ENCODE measurements around the gene ZFP36L1.
A peak's percentile ranks its signal among the peaks of the same experiment; 100 is the strongest.

The ZFP36L1 gene

DNA sequence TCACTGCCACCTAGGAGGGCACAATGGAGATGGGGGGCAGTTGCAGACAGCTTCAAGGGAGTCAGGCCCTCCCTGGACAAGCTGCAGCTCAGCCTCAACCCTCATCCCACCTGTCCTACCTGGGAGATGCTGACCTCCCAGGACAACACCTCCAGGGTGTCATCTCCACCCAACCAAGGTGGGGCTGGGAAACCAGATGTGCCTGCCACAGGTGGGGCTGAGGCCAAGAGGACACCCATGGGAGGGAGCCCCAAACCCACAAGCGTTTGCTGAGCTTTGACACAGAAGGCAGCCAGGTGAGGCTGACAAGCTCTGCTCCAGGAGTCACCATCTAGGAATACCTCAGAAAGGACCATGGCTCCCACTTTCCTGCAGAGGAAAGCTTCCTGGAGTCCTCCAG is 31.5 kb downstream of the ZFP36L1 start:
- no peak for DNase-seq

DNA sequence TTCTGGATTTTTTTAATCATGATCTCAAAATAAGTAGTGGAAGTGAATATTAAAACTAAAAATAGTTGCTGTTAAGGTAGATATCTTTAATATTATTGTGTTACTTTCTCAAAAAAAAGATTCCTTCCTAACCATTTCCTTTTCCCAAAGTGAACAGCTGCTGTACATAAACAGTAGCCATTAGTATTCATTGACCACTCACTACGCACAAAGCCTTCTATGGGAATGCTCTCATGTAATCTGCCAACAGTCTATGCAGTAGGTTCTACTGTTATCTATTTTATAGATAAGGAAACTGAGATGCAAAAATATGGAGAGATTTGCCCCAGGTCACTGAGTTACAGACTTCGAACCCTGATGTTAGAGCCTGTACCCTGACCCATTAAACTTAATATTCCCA is 32.1 kb downstream of the ZFP36L1 start:
- DNase-seq = no peak

GRCh38 chr14:68759937-68760336 is 32.9 kb downstream of the ZFP36L1 start:
- DNase-seq = no peak

DNA sequence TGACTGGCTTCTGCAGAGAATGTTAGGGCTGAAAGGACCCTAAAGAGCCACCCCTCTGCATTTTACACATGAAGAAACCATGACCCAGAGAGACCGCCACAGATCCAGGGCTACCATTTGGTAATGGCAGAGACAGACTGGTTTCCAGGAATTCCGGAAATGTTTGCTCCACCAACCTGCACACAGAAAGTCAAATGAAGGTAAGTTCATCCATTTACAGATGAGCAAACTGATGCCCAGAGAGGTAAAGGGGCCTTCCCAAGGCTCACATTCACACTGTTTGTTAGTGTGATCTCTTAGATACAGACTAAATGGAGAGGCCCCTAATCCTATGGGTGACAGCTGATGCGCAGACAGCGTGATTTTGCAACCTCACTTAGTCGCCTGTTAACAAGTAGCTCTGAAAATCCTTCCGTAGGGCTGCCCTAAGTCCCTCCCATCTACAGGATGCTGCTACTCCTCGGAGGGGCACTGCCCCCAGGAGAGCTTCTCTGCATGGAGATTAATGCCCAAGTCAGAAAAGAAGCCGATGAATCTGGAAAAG is 33.8 kb downstream of the ZFP36L1 start:
- DNase-seq = no peak

GRCh38 chr14:68758301-68758700 is 34.6 kb downstream of the ZFP36L1 start:
- no peak for DNase-seq

DNA sequence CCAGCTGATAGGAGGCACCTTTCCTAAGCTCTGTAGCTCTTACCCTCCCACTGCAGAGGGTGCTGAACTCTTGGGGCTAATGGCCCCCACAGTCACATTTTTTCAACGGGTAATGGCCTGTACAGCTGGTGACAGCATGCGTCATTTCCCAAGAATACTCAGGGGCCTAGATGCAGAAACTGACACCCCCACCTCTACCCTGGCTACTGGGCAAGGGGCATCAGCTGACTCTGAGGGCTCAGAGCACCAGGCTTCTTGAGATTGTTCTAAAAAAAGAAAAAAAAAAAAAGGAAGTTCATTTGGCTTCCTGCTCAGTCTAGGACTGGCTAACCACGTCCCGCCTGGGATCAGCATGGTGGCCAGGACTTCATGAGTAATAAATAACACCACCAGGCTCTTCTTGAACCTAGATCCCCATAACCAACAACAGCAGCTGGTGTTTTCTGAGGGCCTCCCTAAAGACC is 35.2 kb downstream of the ZFP36L1 start:
- DNase-seq = peak; percentile 21

GRCh38 chr14:68756734-68757133 is 36.1 kb downstream of the ZFP36L1 start:
- DNase-seq = no peak

- no peak for DNase-seq
These were observed 36.8 kb downstream of the ZFP36L1 start for GRCh38 chr14:68756000-68756481.

- DNase-seq = no peak
These were observed 37.9 kb downstream of the ZFP36L1 start for GRCh38 chr14:68755016-68755353.

GRCh38 chr14:68753690-68754089 is 39.2 kb downstream of the ZFP36L1 start:
- DNase-seq = no peak

DNA sequence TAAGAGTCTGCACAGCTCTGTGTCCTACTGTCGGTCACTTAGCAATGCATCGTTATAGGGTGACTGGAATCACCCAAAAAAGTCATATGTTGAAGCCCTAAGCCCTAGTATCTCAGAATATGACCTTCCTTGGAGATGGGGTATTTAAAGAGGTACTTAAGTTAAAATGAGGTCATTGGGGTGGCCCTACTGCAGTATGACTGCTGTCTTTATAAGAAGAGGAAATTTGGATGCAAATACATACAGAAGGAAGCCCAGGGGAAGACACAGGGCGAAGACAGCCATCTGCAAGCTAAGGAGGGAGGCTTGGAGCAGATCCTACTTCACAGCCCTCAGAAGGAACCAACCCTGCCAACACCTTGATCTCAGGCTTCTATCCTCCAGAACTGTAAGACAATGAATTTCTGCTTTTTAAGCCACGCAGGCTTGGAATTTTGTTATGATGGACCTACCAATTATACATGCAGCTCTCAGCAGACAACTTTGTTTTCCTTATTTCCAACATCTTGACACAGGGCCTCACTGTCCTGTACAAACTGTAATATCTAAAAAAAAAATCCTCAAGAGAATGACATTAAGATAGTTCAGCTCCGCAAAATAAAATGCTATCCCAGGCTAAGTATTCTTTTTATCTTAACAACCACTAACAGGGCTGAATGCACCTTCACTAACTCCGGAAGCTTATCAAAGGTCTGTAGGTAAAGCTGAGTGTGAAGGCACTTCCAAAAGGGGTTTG is 40.4 kb downstream of the ZFP36L1 start:
- DNase-seq = no peak

DNA sequence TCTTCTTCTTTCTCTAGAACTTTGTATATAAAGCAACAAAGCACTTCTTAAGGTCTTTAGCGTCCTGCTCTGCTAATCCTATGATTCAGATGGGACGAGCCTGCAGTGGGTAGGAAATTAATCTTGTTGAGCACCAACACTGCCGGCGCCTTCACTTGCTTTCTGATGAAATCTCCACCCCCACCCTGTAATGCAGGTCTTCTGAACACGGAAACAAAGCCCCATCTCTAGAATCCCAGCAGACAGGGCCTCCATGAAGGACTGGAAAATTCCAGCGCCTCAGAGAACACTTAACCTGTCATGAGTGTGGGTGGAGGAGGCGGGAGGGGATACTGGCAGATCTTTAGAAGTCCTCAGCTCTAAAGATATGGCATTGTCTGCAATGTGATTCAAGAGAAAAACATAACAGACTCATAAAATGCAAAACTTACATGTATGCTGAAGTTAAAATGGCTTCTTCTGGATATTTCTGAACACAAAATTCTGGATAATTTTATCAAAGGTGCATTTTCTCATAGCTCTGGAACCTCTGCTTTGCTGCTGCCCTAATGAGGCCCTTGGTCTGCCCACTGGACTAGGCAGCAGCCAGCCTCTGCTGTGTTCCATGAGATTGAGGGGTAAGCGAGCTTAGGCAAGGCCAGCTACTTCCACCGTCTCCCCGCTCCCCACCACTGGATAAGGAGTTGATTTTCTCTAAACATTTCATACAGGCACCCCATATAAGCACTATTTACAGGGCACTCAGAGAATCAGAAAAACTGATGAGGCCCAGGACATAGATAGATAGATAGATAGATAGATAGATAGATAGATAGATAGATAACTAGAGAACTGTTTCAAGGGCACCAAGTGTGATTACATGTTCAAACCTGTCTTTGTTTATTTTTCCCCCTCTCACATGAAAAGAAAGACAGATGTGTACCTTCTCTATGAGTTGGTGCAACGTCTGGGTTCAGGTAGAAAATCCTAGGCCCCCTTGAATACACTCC is 43.1 kb downstream of the ZFP36L1 start:
- no peak for DNase-seq

DNA sequence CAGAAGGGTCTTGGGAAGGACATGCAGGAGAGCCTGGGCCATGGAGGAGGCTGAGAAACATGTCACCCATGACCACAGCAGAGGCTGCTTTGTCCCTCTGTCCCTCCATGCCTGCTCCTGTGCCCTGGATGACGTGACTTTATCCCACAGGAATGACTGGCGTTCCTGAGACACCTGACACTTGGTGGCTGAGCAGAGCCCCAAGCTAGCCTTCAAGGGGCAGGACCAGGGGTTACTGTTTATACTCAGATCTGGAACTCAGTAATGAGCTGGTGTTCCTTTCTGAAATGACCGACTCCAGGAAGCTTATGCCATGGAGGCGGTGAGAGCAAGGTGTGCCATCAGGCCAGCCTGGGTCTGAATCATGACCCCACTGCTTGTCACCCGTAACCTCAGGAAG is 44.2 kb downstream of the ZFP36L1 start:
- DNase-seq = no peak

GRCh38 chr14:68748260-68748659 is 44.6 kb downstream of the ZFP36L1 start:
- DNase-seq = no peak

DNA sequence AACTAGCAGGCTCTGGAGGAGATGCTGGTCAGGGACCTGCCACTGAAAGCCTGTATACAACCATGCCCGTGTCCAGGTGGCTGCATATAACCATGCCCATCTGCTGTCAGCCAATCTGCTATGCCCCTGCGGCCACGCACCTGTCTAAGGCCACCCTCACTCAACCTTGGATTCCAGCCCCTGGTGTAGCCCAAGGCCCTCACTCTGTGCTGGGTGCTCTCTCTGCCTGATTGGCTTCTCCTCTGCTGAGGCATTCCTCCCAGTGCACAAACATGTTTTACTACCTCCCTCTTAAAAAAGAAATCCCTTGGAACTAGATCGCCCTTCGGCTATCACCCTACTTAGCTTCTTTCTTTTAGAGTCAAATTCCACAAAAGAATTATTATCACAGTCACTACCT is 45.5 kb downstream of the ZFP36L1 start:
- DNase-seq = no peak

GRCh38 chr14:68744613-68745012 is 48.3 kb downstream of the ZFP36L1 start:
- no peak for DNase-seq

DNA sequence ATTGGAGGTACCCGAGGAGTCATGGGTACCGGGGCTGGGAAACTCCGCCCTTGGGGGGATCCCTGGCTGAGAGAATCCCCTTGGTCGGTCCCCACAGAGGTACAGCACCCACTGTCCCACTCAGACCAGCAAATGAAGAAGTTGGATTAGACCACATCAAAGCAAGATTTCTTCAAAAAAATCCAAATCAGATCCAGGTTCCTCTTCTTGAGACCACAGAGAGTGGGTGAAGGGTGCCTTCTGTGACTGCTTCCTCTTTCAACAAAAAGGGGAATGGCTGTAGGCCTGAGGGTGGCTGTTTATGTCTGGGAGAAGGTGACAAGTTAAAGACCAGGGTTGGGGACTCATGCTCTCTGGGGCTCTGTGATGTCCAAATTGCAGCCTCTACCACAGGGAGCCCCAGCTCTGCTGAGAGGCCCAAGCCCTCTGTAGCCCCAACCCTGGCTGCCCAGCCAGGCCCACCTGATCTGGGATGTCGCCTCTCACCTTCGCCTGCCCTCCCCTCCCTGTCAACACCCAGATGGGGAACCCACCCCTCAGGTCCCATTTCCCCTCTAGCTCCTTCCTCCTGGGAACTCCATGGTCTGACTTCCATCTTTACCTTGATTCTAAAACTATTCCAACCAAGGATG is 50.9 kb downstream of the ZFP36L1 start:
- DNase-seq = peak; percentile 34

- DNase-seq = no peak
These were observed 51.4 kb downstream of the ZFP36L1 start for GRCh38 chr14:68741477-68741791.

- no peak for DNase-seq
These were observed 51.9 kb downstream of the ZFP36L1 start for GRCh38 chr14:68740788-68741476.

- no peak for DNase-seq
These were observed 53.2 kb downstream of the ZFP36L1 start for GRCh38 chr14:68739701-68740100.

DNA sequence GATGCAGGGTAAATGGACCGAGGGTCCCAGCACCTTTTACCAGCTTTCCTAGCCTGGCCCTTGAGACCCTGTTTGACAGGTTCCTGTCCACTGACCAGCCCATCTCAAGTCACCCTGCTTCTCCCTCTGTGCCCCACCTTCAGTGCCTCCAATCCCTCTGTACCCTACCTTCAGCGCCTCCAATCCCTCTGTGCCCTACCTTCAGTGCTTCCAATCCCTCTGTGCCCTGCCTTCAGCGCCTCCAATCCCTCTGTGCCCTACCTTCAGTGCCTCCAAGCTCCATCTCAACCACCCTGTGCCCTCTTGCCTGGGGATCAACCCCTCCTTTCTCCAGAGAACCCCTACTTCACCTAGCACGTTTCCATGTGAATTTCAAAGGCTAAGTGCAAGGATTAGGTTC is 54.3 kb downstream of the ZFP36L1 start:
- no peak for DNase-seq

Measured in CD4-positive, alpha-beta T cell treated with Interleukin-21 for 1 hour (primary cell).